Amygdala (tissue), 56 donors: ENCODE data around the gene SC5D.

ENCODE experiments used
- DNase-seq, 56 donors: peaks; one replicate each; lab custom pipeline; 2025; lab: John Stamatoyannopoulos, UW

SC5D gene

GRCh38 chr11:121292495-121293287 lies at the start of gene SC5D:
SC5D (plus strand) TSS chr11:121292771; CDS start chr11:121303376, 10,605 bp downstream.
- DNase-seq: peak; percentile 68 to 97 (median 90)

GRCh38 chr11:121244884-121245283 lies 47.7 kb upstream of the SC5D start:
- DNase-seq: no peak

DNA sequence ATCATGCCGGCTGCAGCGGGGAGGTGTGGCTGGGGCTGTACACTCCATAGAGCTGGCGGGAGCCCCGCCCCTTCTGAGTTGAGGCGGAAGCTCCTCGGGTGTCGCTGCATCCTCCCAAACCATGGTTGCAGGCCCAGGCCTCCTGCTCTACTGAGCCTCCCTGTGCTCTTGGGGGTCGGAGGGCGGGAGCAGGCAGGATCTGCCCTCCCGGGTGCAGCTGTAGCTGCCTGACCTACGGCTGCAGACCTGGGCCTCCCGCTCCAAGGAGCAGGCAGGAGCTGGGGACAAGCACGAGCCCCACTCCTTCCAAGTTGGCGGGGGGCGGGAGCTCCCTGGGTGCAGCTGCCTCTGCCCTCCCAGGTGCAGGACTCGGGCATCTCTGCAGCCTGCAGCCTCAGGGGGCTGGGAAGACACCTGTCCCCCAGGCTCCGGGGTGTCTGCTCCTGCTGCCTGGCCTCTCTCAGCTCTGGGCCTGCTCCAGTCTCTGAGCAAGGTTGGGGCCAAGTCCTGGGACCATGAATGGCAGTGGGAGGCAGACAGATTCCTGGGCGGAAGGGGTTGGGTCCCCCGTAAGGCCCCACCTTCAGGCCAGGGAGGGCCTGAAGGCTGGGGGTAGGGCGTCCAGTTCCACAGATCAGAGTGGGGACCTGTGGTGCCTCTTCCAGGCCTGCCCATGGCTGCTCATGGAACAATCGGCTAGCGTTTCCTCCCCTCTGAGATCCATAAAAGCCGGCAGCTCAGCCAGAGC lies 46.4 kb upstream of the SC5D start:
- no peak for DNase-seq

- DNase-seq: no peak
These were observed 45.9 kb upstream of the SC5D start for GRCh38 chr11:121246769-121247035.

- DNase-seq: no peak
These were observed 44.1 kb upstream of the SC5D start for GRCh38 chr11:121248496-121248895.

DNA sequence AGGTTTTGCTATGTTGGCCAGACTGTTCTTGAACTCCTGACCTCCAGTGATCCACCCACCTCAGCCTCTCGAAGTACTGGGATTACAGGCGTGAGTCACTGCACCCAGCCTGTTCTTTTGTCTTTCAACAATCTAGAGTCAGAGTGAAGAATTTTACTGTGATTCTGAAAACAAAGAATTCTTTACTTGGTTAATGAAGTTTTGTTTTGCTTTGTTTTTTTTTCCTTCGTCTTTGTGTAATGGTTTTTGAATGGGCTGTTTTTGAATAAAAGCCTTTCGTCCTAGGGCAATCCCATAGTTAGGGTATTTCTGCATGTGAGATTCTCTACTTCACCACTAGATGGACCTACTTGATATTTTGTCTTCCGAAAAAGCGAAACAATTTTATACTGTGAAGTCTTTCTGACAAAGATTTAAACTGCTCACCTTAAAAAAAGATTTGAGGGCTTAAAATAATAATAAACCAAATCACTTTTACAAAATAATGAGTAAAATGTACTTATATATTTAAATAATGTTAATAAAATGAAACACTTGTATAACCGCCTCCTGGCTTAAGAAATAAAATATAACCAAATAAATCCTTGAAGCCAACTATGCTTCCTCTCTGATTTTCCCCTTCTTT lies 43.4 kb upstream of the SC5D start:
- DNase-seq: peak in 1 of 56 donors; percentile 37

DNA sequence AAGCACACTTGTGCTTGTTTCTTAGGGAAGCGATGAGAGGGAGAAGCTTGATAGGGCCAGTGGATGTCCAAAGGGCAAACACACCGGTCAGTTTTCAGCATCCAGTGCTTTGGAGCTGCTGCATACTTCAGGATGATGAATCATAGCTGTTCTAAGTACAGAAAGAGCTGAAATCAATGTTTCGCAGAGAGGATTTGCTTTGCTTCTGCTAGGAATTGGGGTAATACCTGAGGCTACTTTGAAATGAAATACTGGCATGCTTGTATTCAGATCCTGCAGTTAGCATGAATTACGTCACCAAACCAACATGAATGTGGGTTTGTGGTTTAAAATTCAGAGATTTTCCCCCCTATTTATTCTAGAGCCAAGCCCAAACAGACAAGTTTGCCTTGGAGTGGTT lies 41.7 kb upstream of the SC5D start:
- no peak for DNase-seq

DNA sequence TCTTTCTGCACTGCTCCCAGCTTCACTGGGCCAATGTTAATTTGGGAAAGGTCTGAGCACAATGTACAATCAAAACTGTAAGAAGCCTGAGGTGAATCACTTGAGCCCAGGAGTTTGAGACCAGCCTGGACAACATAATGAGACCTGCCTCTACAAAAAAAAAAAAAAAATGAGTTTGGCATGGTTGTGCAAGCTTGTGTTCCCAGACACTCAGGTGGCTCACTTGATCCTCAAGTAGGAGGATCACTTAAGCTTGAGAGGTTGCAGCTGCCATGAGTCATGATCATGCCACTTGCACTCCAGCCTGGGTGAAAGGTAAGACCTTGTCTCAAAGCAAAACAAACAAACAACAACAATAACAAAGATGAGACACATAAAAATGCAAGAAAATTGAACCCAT lies 38.6 kb upstream of the SC5D start:
- DNase-seq: no peak

- DNase-seq: no peak
These were observed 37.8 kb upstream of the SC5D start for GRCh38 chr11:121254756-121255155.

DNA sequence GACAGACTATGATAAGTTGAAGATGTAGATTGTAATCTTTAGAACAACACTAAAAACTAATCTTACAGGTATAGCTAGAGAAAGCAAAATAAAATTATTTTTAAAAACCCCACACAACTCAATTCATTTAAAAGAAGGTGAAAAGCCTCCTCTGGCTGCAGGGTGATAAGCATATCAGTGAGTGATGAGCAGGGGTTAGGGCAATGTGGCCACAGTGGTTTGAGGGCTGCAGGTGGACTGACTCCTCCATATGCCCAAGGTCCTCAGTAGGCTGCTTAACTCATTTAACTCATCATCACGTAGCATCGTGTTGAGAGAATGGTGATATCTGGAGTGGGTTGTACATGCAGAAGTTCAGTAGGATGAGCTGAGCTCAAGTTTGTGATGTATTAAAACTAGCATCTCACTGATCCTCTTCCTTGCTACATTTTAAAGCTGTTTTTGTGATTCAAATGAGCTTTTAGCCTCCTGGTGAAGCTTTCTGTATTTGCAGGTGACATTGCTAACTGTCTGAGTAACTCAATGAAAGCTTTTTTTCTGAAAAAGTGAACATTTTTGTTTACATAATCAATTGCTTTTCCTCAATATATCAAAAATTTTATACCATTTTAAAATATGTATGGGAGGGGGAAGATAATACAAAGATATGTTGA lies 37.0 kb upstream of the SC5D start:
- DNase-seq: no peak

DNA sequence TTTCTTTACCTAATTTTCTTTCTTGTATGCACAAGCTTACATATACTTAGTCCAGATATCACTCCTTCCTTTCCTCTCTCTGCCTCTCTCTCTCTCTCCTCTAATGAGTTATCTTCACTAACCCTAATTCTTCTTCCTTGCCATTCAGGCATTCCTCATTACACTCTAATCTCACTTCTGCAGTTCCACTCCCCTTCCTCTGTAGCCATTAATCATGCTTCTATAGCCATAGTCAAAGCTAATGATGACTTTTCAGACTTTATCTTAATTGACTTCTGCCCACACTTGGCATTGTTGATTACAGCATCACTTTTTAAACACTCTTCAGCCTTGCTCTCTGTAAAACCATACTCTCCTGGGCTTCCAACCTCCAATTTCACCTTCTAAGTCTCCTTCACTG lies 35.3 kb upstream of the SC5D start:
- no peak for DNase-seq

- no peak for DNase-seq
These were observed 34.6 kb upstream of the SC5D start for GRCh38 chr11:121257976-121258375.

DNA sequence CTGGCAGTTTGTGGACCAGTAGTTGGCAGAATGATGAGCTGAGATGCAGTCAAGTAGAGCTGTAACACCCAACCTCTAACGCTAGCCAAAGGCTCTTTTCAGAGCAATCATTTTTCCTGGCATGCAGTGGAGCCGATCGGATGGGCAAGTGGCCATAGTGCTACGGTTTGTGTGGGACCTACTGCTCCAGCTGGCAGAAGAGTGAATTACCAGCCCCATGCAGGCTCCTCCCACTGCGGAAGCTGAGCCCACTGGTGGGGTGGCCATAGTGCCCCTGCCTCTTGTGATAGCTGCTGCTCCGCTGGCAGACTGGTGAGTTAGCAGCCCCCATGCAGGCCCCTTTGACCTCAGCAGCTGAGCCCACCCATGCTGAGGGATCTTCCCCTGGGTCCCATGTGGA lies 27.0 kb upstream of the SC5D start:
- no peak for DNase-seq

- no peak for DNase-seq
These were observed 24.0 kb upstream of the SC5D start for GRCh38 chr11:121268581-121268980.

- DNase-seq: peak in 10 of 56 donors; percentile 2 to 44 (median 13)
These were observed 22.4 kb upstream of the SC5D start for GRCh38 chr11:121270001-121270678.

DNA sequence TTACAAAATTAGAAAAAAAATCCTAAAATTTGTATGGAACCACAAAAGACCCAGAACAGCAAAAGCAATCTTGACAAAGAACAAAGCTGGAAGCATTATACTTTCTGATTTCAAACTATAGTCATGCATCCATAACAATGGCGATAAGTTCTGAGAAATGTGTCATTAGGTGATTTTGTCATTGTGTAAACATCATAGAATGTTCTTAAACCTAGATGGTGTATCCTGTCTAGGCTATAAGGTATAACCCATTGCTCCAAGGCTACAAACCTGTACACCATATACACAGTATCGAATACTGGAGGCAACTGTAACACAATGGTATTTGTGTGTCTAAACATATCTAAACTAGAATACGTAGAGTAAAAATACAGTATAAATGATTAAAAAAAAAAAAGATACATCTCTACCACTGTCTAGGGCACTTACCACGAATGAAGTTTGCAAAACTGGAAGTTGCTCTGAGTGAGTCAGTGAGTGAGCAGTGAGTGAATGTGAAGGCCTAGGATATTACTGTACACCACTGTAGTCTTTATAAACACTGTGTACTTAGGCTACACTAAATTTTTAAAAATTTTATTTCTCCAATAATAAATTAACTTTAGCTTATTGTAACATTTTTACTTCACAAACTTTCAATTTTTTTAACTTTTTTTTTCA lies 18.1 kb upstream of the SC5D start:
- DNase-seq: no peak

GRCh38 chr11:121281698-121282097 lies 10.9 kb upstream of the SC5D start:
- no peak for DNase-seq

- DNase-seq: no peak
These were observed 10.2 kb upstream of the SC5D start for GRCh38 chr11:121282386-121282785.

- DNase-seq: no peak
These were observed 9.6 kb upstream of the SC5D start for GRCh38 chr11:121282886-121283502.

- DNase-seq: no peak
These were observed 1.3 kb upstream of the SC5D start for GRCh38 chr11:121291319-121291718.
